Kidney capillary endothelial cell (primary cell): ENCODE measurements around the gene RBM38.

ENCODE experiments used
- DNase-seq: peaks from one replicate; pipeline ENCODE4 v3.0.0-alpha.2; 2018; ENCODE audit warnings: low spot score

RBM38 gene

GRCh38 chr20:57374931-57375651 is 16.1 kb upstream of the RBM38 start:
- DNase-seq = no peak

GRCh38 chr20:57375652-57376230 is 15.5 kb upstream of the RBM38 start:
- DNase-seq = no peak

- DNase-seq = no peak
Measured at GRCh38 chr20:57377350-57377749, 13.8 kb upstream of the RBM38 start.

GRCh38 chr20:57378107-57378506 is 13.1 kb upstream of the RBM38 start:
- DNase-seq = no peak

GRCh38 chr20:57378646-57379262 is 12.4 kb upstream of the RBM38 start:
- no peak for DNase-seq

GRCh38 chr20:57379263-57379647 is 11.9 kb upstream of the RBM38 start:
- no peak for DNase-seq

GRCh38 chr20:57380081-57380750 is 11.0 kb upstream of the RBM38 start:
- DNase-seq = no peak

- DNase-seq = peak; percentile 73
Measured at GRCh38 chr20:57381596-57382503, 9.3 kb upstream of the RBM38 start.

GRCh38 chr20:57382516-57382915 is 8.7 kb upstream of the RBM38 start:
- no peak for DNase-seq

- DNase-seq = no peak
Measured at GRCh38 chr20:57383447-57384347, 7.5 kb upstream of the RBM38 start.

- no peak for DNase-seq
Measured at GRCh38 chr20:57384486-57384885, 6.7 kb upstream of the RBM38 start.

- DNase-seq = peak; percentile 26
Measured at GRCh38 chr20:57384953-57385761, 6.0 kb upstream of the RBM38 start.

- no peak for DNase-seq
Measured at GRCh38 chr20:57385940-57386339, 5.3 kb upstream of the RBM38 start.

- DNase-seq = no peak
Measured at GRCh38 chr20:57386762-57387161, 4.4 kb upstream of the RBM38 start.

- DNase-seq = no peak
Measured at GRCh38 chr20:57387463-57387862, 3.7 kb upstream of the RBM38 start.

- no peak for DNase-seq
Measured at GRCh38 chr20:57387945-57388371, 3.2 kb upstream of the RBM38 start.

- peak; percentile 26 for DNase-seq
Measured at GRCh38 chr20:57388953-57389694, 2.1 kb upstream of the RBM38 start.

GRCh38 chr20:57389695-57390603 is 1.2 kb upstream of the RBM38 start:
- no peak for DNase-seq
